HCT116 (cell line): ENCODE measurements around the gene EEIG1. TPM values are rescaled to one million over a fixed set of nuclear protein-coding genes. Genes with fewer than 3 reads are reported as not detected.
A peak's percentile ranks its signal among the peaks of the same experiment; 100 is the strongest.

Experiments
- ATAC-seq: fragments of 200-7000 bp; cut with Tn5 transposase; 2 replicates; pipeline ENCODE4 v1.9.1; 2020; ENCODE audit warnings: mild to moderate bottlenecking, moderate library complexity
- BruUV-seq: library from RNA; stranded (reverse); fragments of 400-500 nt; replicated peaks from 2 replicates; lab custom pipeline; 2021; lab: Mats Ljungman, UMichigan
- CTCF ChIA-PET: fragments of 300-600 bp; sonication (Branson Sonifier 250); formaldehyde crosslinking; loops from one replicate; lab custom pipeline; 2021; ENCODE audit warnings: antibody characterized with exemption; lab: Charles Lee
- POLR2A ChIA-PET: fragments of 300-600, 350-600 bp; sonication (Branson Sonifier 250); formaldehyde crosslinking; loops from one replicate; lab custom pipeline; 2021; ENCODE audit warnings: antibody characterized with exemption; lab: Charles Lee
- RAD21 ChIA-PET, 2 experiments: fragments of 300-600 bp; sonication (Branson Sonifier 250); formaldehyde crosslinking; loops; one replicate each; lab custom pipeline; 2023; ENCODE audit warnings: low total read pairs in 2 of 2; ENCODE audit not compliant: uncharacterized antibody in 2 of 2, unreplicated experiment in 2 of 2, low non-redundant PET in 1 of 2; lab: Charles Lee
- DNase-seq: peaks from one replicate; pipeline ENCODE4 v3.0.0-alpha.2; 2010; ENCODE audit warnings: low read depth, low spot score
- H2AFZ ChIP-seq: fragments of 200-600 bp; shearing (Covaris generic), sonication (generic); 2 replicates; pipeline ENCODE4 v1.6.1; 2017; ENCODE audit warnings: low read depth, mixed run types, mixed read lengths, antibody characterized with exemption, low read length; ENCODE audit not compliant: poor library complexity, severe bottlenecking
- H3K27ac ChIP-seq: 2 replicates; pipeline ENCODE4 v1.5.1; 2012; ENCODE audit warnings: low read depth, low read length
- H3K27me3 ChIP-seq: fragments of 200-600 bp; sonication (generic); 2 replicates; pipeline ENCODE4 v1.6.1; 2016; ENCODE audit warnings: mixed run types, low read length, mixed read lengths; ENCODE audit not compliant: insufficient read depth
- H3K36me3 ChIP-seq, 2 experiments: fragments of 200-500 bp in 1 of 2; fragments of 200-600 bp in 1 of 2; sonication (Bioruptor generic) in 1 of 2; sonication (generic) in 1 of 2; 2 replicates each; pipeline versions ENCODE4 v1.5.1 to v1.6.1; 2014 to 2016; ENCODE audit warnings: low read length in 2 of 2, inconsistent platforms in 1 of 2, mixed read lengths in 1 of 2, mixed run types in 1 of 2; ENCODE audit not compliant: insufficient read depth in 2 of 2, control insufficient read depth in 1 of 2
- H3K4me1 ChIP-seq, 2 experiments: fragments of 200-600 bp in 1 of 2; sonication (generic) in 1 of 2; 2 replicates each; pipeline versions ENCODE4 v1.5.1 to v1.6.1; 2012 to 2017; ENCODE audit warnings: low read length in 2 of 2, inconsistent platforms in 1 of 2, mild to moderate bottlenecking in 1 of 2, mixed read lengths in 1 of 2, mixed run types in 1 of 2, moderate library complexity in 1 of 2; ENCODE audit not compliant: insufficient read depth in 2 of 2, control insufficient read depth in 1 of 2
- H3K4me2 ChIP-seq: fragments of 200-600 bp; sonication (generic); 2 replicates; pipeline ENCODE4 v1.6.1; 2017; ENCODE audit warnings: mixed run types, low read length, mixed read lengths
- H3K4me3 ChIP-seq, 2 experiments: fragments of 200-600 bp in 1 of 2; sonication (generic) in 1 of 2; replicated peaks in 1 of 2; 2 replicates each; pipeline ENCODE4 v1.5.1; 2011 to 2016; ENCODE audit warnings: low read length in 2 of 2, control low read depth in 1 of 2, low read depth in 1 of 2, mild to moderate bottlenecking in 1 of 2, mixed read lengths in 1 of 2, mixed run types in 1 of 2
- H3K79me2 ChIP-seq: fragments of 200-600 bp; sonication (generic); 2 replicates; pipeline ENCODE4 v1.6.1; 2017; ENCODE audit warnings: mild to moderate bottlenecking, mixed run types, low read length, moderate library complexity, mixed read lengths; ENCODE audit not compliant: insufficient read depth
- H3K9ac ChIP-seq: fragments of 200-600 bp; sonication (generic); 2 replicates; pipeline ENCODE4 v1.6.1; 2016; ENCODE audit warnings: low read length, mixed read lengths
- H3K9me2 ChIP-seq: fragments of 200-600 bp; sonication (generic), shearing (Covaris generic); 2 replicates; pipeline ENCODE4 v1.6.1; 2017; ENCODE audit warnings: mixed run types, mild to moderate bottlenecking, moderate library complexity; ENCODE audit not compliant: insufficient read depth
- H3K9me3 ChIP-seq, 2 experiments: fragments of 200-500 bp in 1 of 2; fragments of 200-600 bp in 1 of 2; sonication (Bioruptor generic) in 1 of 2; sonication (generic) in 1 of 2; 2 replicates each; pipeline ENCODE4 v1.6.1; 2014 to 2017; ENCODE audit warnings: low read length in 2 of 2, mixed read lengths in 2 of 2, inconsistent platforms in 1 of 2, low read depth in 1 of 2, mild to moderate bottlenecking in 1 of 2, mixed run types in 1 of 2, moderate library complexity in 1 of 2; ENCODE audit not compliant: control insufficient read depth in 1 of 2, insufficient read depth in 1 of 2
- H4K20me1 ChIP-seq: fragments of 200-600 bp; sonication (generic), shearing (Covaris generic); 2 replicates; pipeline ENCODE4 v1.6.1; 2017; ENCODE audit warnings: mixed run types, mild to moderate bottlenecking, moderate library complexity; ENCODE audit not compliant: insufficient read depth
- CBX3 ChIP-seq: IDR thresholded peaks from 2 replicates; pipeline ENCODE4 v1.6.1; 2012; ENCODE audit warnings: low read depth
- CEBPB ChIP-seq: IDR thresholded peaks from 2 replicates; pipeline ENCODE4 v1.6.1; 2012; ENCODE audit warnings: low read depth
- EGR1 ChIP-seq: IDR thresholded peaks from 2 replicates; pipeline ENCODE4 v1.6.1; 2012; ENCODE audit warnings: low read depth
- ELF1 ChIP-seq: IDR thresholded peaks from 2 replicates; pipeline ENCODE4 v1.6.1; 2012; ENCODE audit warnings: low read depth, borderline replicate concordance
- EZH2phosphoT487 ChIP-seq: fragments of 200-600 bp; IDR thresholded peaks from 2 replicates; pipeline ENCODE4 v1.6.1; 2018; ENCODE audit warnings: antibody characterized with exemption, borderline replicate concordance
- JUND ChIP-seq: IDR thresholded peaks from 2 replicates; pipeline ENCODE4 v1.6.1; 2012
- POLR2A ChIP-seq: IDR thresholded peaks from 2 replicates; pipeline ENCODE4 v1.7.0; 2011; ENCODE audit warnings: borderline replicate concordance; ENCODE audit not compliant: insufficient read depth, insufficient read length; ENCODE audit errors: extremely low read depth
- POLR2AphosphoS5 ChIP-seq: IDR thresholded peaks from 2 replicates; pipeline ENCODE4 v1.6.1; 2011; ENCODE audit warnings: mild to moderate bottlenecking, low read depth, low read length, moderate library complexity
- RAD21 ChIP-seq: IDR thresholded peaks from 2 replicates; pipeline ENCODE4 v1.6.1; 2012; ENCODE audit warnings: low read depth, mild to moderate bottlenecking
- SIN3A ChIP-seq: IDR thresholded peaks from 2 replicates; pipeline ENCODE4 v1.6.1; 2012; ENCODE audit warnings: low read depth
- SP1 ChIP-seq: IDR thresholded peaks from 2 replicates; pipeline ENCODE4 v1.6.1; 2012; ENCODE audit warnings: low read depth
- YY1 ChIP-seq: IDR thresholded peaks from 2 replicates; pipeline ENCODE4 v1.6.1; 2011; ENCODE audit warnings: low read length, low read depth, moderate library complexity, mild to moderate bottlenecking; ENCODE audit not compliant: insufficient replicate concordance; ENCODE audit errors: extremely low read depth
- ZFX ChIP-seq: fragments of 450-650 bp; IDR thresholded peaks from 2 replicates; pipeline ENCODE4 v1.6.1; 2017
- intact Hi-C: fragments of 100-400 bp; cut with micrococcal nuclease; formaldehyde crosslinking; loops from 2 replicates; pipeline ENCODE4 v1.10.0; 2022
- total RNA-seq: library from RNA; stranded (reverse); gene quantifications from one replicate; pipeline ENCODE4 v1.2.1, GENCODE V29; 2021; ENCODE audit not compliant: unreplicated experiment
- TF ChIP-seq, protein P1 (sequence below): IDR thresholded peaks from 2 replicates; pipeline ENCODE4 v1.6.1; 2012
- TF ChIP-seq, protein P2 (sequence below): IDR thresholded peaks from 2 replicates; pipeline ENCODE4 v1.6.1; 2011; ENCODE audit warnings: mild to moderate bottlenecking, low read length, moderate library complexity; ENCODE audit not compliant: insufficient replicate concordance; ENCODE audit errors: extremely low read depth
- TF ChIP-seq, protein P3 (sequence below): IDR thresholded peaks from 2 replicates; pipeline ENCODE4 v1.6.1; 2012

Gene EEIG1
- total RNA-seq, 1 experiment from 2014 or later: 44.2 TPM

DNA sequence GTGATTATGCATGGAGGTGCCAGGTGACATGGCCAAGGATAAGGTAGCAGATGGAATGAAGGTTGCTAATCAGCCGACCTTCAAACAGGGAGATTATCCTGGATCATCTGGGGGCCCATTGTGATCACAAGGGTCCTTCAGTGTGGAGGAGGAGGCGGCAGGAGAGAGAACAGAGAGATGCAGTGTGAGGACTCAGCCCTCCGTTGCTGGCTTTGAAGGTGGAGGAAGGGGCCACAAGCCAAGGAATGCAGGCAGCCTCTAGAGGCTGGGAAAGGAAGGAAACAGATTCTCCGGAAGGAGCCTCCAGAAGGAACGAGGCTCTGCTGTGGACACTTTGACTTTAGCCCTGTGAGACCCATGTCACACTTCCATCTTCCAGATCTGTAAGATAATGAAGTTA lies 27.4 kb upstream of the EEIG1 start:
- Histone ChIP-seq H3K36me3 (no peaks in the 10 kb centered on the region), H3K27ac (peak overlapping the region; percentile 50; the same call in 1 of the 2 replicates), H3K4me1 (peaks cover 22 to 39% of the 10 kb centered on the region in 2 experiments), H3K4me2 (peak overlapping the region; percentile 34), H3K9ac (no peak overlapping the region), H2AFZ (no peak overlapping the region), H3K9me3 (no peaks in the 10 kb centered on the region), H3K4me3 (no peak overlapping the region), H3K27me3 (no peaks in the 10 kb centered on the region), H3K79me2 (no peaks in the 10 kb centered on the region), H3K9me2 (no peaks in the 10 kb centered on the region), H4K20me1 (no peaks in the 10 kb centered on the region)
- no peak for TF ChIP-seq CEBPB
- TF ChIP-seq CBX3: peak; percentile 60; the same call in 1 of the 2 replicates
- TF ChIP-seq ELF1: no peak
- no peak for TF ChIP-seq SIN3A
- CTCF ChIA-PET: no interaction called here
- BruUV-seq: no TSS peak
- POLR2A ChIA-PET: no interaction called here
- intact Hi-C loops: no loop called here
- RAD21 ChIA-PET: no interaction called here
- ATAC-seq: no peak
- no peak for DNase-seq

DNA sequence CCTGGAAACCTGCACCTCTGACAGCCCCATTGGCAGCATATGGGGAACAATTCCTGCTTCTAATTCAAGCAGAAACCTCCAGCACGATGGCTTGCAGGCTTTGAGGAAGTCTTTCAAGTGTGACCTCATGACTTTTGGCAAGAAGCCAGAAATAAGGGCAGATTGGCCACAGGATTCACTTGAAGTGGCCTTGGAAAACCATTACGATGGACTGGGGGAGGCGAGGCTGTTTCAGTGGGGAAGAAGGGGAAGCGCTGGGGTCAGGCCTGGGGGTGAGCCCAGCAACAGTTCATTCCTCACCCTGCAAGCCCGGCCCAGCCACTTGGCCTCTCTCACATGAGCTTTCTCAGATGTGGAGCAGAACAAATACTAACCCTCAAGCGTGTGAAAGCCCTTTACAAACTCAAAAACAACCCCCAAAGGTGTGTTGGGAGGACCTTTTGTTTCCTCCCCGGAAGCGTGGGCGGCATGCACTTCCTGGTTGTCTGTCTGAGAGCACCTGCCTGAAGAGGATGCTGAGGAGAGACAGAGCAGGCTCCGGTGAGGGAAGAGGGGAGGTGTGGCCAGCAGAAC lies 26.9 kb upstream of the EEIG1 start:
- ChIA-PET POLR2A (interaction anchor here (1.5 to 1.7 kb wide), 2 partner anchors 27 to 44 kb away, joined by 3 to 9 read pairs; partner anchors contain the start of gene EEIG1), CTCF (interaction anchor here (1.8 kb wide), 1 partner anchor 64 kb away, joined by 9 read pairs; no protein-coding TSS in a partner anchor), RAD21 (no interaction called here)
- Histone ChIP-seq H3K79me2 (no peaks in the 10 kb centered on the region), H3K27me3 (no peaks in the 10 kb centered on the region), H3K36me3 (no peaks in the 10 kb centered on the region), H3K9ac (no peak overlapping the region), H3K27ac (peak overlapping the region; percentile 50), H3K9me2 (no peaks in the 10 kb centered on the region), H4K20me1 (no peaks in the 10 kb centered on the region), H3K4me3 (no peak overlapping the region), H3K9me3 (no peaks in the 10 kb centered on the region), H3K4me1 (peaks cover 22 to 39% of the 10 kb centered on the region in 2 experiments), H2AFZ (peak overlapping the region; percentile 16), H3K4me2 (peak overlapping the region; percentile 34)
- DNase-seq (peak; percentile 63), ATAC-seq (peak; percentile 57)
- intact Hi-C loops: no loop called here
- no TSS peak for BruUV-seq
- TF ChIP-seq YY1 (no peak), JUND (no peak), SP1 (peak; percentile 31; the same call in 1 of the 2 replicates), CBX3 (peak; percentile 48; the same call in 1 of the 2 replicates), EGR1 (peak; percentile 86), ZFX (no peak), POLR2AphosphoS5 (peak; percentile 49; the same call in 1 of the 2 replicates), SIN3A (no peak), CEBPB (no peak), POLR2A (no peak), ELF1 (no peak), RAD21 (no peak), EZH2phosphoT487 (no peak)
- TF ChIP-seq, protein P1, sequence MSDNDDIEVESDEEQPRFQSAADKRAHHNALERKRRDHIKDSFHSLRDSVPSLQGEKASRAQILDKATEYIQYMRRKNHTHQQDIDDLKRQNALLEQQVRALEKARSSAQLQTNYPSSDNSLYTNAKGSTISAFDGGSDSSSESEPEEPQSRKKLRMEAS: peak; percentile 52; the same call in 1 of the 2 replicates
- TF ChIP-seq, protein P2, sequence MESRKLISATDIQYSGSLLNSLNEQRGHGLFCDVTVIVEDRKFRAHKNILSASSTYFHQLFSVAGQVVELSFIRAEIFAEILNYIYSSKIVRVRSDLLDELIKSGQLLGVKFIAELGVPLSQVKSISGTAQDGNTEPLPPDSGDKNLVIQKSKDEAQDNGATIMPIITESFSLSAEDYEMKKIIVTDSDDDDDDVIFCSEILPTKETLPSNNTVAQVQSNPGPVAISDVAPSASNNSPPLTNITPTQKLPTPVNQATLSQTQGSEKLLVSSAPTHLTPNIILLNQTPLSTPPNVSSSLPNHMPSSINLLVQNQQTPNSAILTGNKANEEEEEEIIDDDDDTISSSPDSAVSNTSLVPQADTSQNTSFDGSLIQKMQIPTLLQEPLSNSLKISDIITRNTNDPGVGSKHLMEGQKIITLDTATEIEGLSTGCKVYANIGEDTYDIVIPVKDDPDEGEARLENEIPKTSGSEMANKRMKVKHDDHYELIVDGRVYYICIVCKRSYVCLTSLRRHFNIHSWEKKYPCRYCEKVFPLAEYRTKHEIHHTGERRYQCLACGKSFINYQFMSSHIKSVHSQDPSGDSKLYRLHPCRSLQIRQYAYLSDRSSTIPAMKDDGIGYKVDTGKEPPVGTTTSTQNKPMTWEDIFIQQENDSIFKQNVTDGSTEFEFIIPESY: no peak
- TF ChIP-seq, protein P3, sequence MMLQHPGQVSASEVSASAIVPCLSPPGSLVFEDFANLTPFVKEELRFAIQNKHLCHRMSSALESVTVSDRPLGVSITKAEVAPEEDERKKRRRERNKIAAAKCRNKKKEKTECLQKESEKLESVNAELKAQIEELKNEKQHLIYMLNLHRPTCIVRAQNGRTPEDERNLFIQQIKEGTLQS: no peak
